Ovary (tissue), 9 donors: ENCODE measurements around the gene ADAM12. TPM values are rescaled to one million over a fixed set of nuclear protein-coding genes. Genes with fewer than 3 reads are reported as not detected.
"Not testable (repeated sequence)": the region's sequence is repeated elsewhere in the genome, so short reads cannot be mapped to it uniquely, and the experiment has no call there.

Source experiments
- DNase-seq, 5 donors: peaks; one replicate each; pipeline ENCODE4 v3.0.0-alpha.2; 2019 to 2020
- H3K27ac ChIP-seq, 2 donors: fragments of 200-600 bp; one replicate each; pipeline versions ENCODE4 v1.5.1 to v1.8.0; 2019 to 2022
- H3K27me3 ChIP-seq: fragments of 200-600 bp; one replicate; pipeline ENCODE4 v1.8.0; 2022
- H3K36me3 ChIP-seq: fragments of 200-600 bp; sonication (generic); one replicate; pipeline ENCODE4 v1.5.1; 2019
- H3K4me1 ChIP-seq: one replicate; pipeline ENCODE4 v1.8.1; 2013; ENCODE audit warnings: mild to moderate bottlenecking, moderate library complexity; ENCODE audit not compliant: insufficient read depth
- H3K4me3 ChIP-seq: fragments of 200-600 bp; sonication (generic); one replicate; pipeline ENCODE4 v1.5.1; 2017
- H3K9me3 ChIP-seq, 2 donors: fragments of 200-600 bp in 1 of 2; sonication (generic) in 1 of 2; one replicate each; pipeline versions ENCODE4 v1.5.1 to v1.8.1; 2013 to 2019; ENCODE audit warnings: mild to moderate bottlenecking in 1 of 2, moderate library complexity in 1 of 2
- EP300 ChIP-seq: sonication (generic); formaldehyde crosslinking; IDR thresholded peaks from one replicate; pipeline ENCODE4 v1.6.1; 2017; ENCODE audit warnings: antibody characterized with exemption
- POLR2A ChIP-seq: fragments of 450-650 bp; IDR thresholded peaks from one replicate; pipeline ENCODE4 v1.6.1; 2017; ENCODE audit warnings: antibody characterized with exemption, mild to moderate bottlenecking, moderate library complexity
- WGBS, 3 donors: extraction: QIAGEN DNeasy Blood & Tissue Kit in 1 of 3; methylation state at CpG; one replicate each; pipeline versions ENCODE4 v1.1.5 to v1.1.7; 2013 to 2017; 5-methylcytosine and 5-hydroxymethylcytosine counted together
- intact Hi-C, 4 donors: fragments of 100-400 bp; cut with DNase I; formaldehyde crosslinking; loops; one replicate each; pipeline versions ENCODE4 v1.11.0 to v1.15.1; 2022 to 2023
- polyA plus RNA-seq, 2 donors: library from polyadenylated mRNA; stranded (reverse); fragments of 200-250 nt in 1 of 2; fragments of 350-450 nt in 1 of 2; fragmentation: Illumina TruSeq in 1 of 2; extraction: RNeasy Lipid Tissue Mini Kit (QIAGEN cat#74804) in 1 of 2; gene quantifications; one replicate each; pipeline ENCODE4 v1.2.3, GENCODE V29; 2013 to 2014
- total RNA-seq, 7 donors: library from RNA; depleted of rRNA in 2 of 7; stranded (reverse); fragments of >200 nt in 2 of 7; fragmentation: NEBNext Ultra II Directional in 3 of 7; extraction: Animal tissue kit (Norgen Biotek cat#: 25700) in 3 of 7; gene quantifications; one replicate each; pipeline versions ENCODE4 v1.1.0 to v1.2.4, GENCODE V29; 2016 to 2023
- TF ChIP-seq, protein P1 (sequence below), 3 donors: fragments of 450-650 bp in 2 of 3; fragments of 200-600 bp in 1 of 3; IDR thresholded peaks; one replicate each; pipeline versions ENCODE4 v1.5.1 to v1.8.0; 2016 to 2022; ENCODE audit warnings: antibody characterized with exemption in 3 of 3, mild to moderate bottlenecking in 1 of 3
- donor health status: DM: no; HTN: no; CAD: no; lungs with moderate emphysema.
- donor health status: DM: no; HTN: no; CAD: no.
- donor health status: Bipolar disorder and iron deficiency.
- donor health status: DM: yes; HTN: yes; CAD: no.
- donor health status: DM: no; HTN: no; CAD: no.
- donor health status: DM: yes; HTN: yes; CAD: no.

Gene ADAM12
- total and polyA plus RNA-seq, 9 donors = 1.8 to 27.2 (median 10.3) TPM

DNA sequence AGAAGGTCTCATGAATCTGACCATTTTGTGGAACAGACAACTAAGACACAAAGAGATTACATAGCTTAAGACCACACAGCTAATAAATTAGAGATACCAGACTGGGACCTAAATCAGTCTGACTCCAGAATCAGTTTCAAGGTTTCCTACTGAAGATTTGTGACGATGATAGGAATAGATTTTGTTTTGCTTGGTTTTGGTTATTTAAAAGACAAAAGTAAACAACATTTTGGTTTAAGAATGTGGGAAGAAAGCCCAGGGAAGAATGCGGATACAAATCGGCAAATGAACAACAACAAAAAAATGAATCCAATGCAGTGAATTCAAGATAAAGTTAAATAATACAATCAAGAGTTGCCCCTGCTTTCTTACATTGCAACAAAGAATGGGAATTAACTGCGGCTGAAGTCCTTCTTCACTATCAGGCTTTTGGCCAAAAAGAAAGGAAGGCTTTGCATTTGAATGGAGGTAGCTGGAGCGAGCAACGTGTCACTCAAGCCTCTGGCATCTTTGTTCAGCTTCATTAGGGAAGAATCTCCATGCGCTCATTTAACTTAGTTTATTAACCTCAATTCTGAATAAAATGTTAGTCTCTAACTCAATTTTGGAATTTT is 210.8 kb downstream of the ADAM12 start:
- Histone ChIP-seq H3K27ac (peak overlapping the region in 1 of 2 donors; percentile 75), H3K36me3 (no peaks in the 10 kb centered on the region), H3K27me3 (no peaks in the 10 kb centered on the region), H3K9me3 (no peaks in the 10 kb centered on the region), H3K4me3 (no peak overlapping the region), H3K4me1 (peaks cover 23% of the 10 kb centered on the region)
- no peak for DNase-seq
- TF ChIP-seq, protein P1, sequence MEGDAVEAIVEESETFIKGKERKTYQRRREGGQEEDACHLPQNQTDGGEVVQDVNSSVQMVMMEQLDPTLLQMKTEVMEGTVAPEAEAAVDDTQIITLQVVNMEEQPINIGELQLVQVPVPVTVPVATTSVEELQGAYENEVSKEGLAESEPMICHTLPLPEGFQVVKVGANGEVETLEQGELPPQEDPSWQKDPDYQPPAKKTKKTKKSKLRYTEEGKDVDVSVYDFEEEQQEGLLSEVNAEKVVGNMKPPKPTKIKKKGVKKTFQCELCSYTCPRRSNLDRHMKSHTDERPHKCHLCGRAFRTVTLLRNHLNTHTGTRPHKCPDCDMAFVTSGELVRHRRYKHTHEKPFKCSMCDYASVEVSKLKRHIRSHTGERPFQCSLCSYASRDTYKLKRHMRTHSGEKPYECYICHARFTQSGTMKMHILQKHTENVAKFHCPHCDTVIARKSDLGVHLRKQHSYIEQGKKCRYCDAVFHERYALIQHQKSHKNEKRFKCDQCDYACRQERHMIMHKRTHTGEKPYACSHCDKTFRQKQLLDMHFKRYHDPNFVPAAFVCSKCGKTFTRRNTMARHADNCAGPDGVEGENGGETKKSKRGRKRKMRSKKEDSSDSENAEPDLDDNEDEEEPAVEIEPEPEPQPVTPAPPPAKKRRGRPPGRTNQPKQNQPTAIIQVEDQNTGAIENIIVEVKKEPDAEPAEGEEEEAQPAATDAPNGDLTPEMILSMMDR (IDR thresholded peaks at IDR 0.05) = no peak
- TF ChIP-seq EP300 = no peak
- TF ChIP-seq POLR2A = no peak
- WGBS, 3 donors = 18 to 41% (median 39%) methylated on average over 7 of the region's 7 CpGs
- intact Hi-C loops = loop anchor here in 1 of 4 donors (10.0 kb wide), 1 partner anchor 73 kb away; no protein-coding TSS in a partner anchor

DNA sequence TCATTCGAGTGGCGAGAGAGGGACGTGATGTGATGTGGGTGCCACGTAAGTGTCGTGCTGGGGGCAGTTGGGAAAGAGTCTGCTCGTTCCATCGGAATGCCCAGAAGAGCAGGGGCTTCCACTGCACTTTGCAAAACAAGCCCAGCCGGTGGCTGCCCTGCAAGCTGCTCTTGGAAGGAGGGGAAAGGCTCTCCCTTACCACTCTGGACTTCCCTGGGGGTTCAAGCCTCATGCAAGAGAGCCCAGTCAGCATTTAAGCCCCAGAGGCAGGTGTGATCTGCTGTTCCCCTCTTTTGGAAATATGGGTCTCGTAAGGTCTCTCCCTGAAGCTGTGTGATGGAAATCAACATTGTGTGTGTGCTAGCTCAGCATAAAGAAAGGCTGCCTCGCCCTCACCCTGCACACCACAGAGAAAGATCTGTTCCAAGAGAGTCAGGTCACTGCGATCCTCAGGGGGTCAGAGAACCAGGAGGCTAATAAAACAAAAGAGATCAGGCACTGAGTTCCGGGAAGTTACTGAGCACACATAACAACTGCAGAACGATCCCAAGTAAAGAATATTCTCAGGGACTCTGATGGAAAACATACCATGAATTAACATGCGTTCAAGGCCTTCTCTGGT is 212.5 kb downstream of the ADAM12 start:
- TF ChIP-seq EP300 = no peak
- TF ChIP-seq POLR2A = no peak
- TF ChIP-seq, protein P1 (IDR thresholded peaks at IDR 0.05) = no peak
- no peaks in the 10 kb centered on the region for H3K36me3 ChIP-seq
- no peaks in the 10 kb centered on the region for H3K27me3 ChIP-seq

DNA sequence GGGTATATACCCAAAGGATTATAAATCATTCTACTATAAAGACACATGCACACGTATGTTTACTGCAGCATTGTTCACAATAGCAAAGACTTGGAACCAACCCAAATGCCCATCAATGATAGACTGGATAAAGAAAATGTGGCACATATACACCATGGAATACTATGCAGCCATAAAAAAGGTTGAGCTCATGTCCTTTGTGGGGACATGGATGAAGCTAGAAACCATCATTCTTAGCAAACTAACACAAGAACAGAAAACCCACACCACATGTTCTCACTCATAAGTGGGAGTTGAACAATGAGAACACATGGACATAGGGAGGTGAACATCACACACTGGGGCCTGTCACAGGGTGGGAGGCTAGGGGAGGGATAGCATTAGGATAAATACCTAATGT is 215.5 kb downstream of the ADAM12 start:
- H3K4me1 ChIP-seq = peaks cover 20% of the 10 kb centered on the region
- H3K36me3 ChIP-seq, H3K9me3 ChIP-seq, H3K27ac ChIP-seq, DNase-seq, H3K27me3 ChIP-seq, H3K4me3 ChIP-seq: not testable (repeated sequence)
- intact Hi-C loops = loop anchor here in 1 of 4 donors (10.0 kb wide), 1 partner anchor 68 kb away; no protein-coding TSS in a partner anchor
- 80 to 100% methylated on average over 1 of the region's 1 CpG; no CpG with 5 or more reads in 1 of the 3 donors for WGBS, 3 donors

More for the DNA sequence above, 212.5 kb downstream of the ADAM12 start:
- H3K9me3 ChIP-seq = no peaks in the 10 kb centered on the region
- no peak overlapping the region for H3K4me3 ChIP-seq
- intact Hi-C loops = loop anchor here in 1 of 4 donors (10.0 kb wide), 1 partner anchor 71 kb away; no protein-coding TSS in a partner anchor
- 22 to 49% (median 42%) methylated on average over 14 of the region's 14 CpGs for WGBS, 3 donors
- peaks cover 17% of the 10 kb centered on the region for H3K4me1 ChIP-seq
- peak overlapping the region in 1 of 2 donors; percentile 75 for H3K27ac ChIP-seq
- peak in 3 of 5 donors; percentile 44 to 56 (median 46) for DNase-seq

DNA sequence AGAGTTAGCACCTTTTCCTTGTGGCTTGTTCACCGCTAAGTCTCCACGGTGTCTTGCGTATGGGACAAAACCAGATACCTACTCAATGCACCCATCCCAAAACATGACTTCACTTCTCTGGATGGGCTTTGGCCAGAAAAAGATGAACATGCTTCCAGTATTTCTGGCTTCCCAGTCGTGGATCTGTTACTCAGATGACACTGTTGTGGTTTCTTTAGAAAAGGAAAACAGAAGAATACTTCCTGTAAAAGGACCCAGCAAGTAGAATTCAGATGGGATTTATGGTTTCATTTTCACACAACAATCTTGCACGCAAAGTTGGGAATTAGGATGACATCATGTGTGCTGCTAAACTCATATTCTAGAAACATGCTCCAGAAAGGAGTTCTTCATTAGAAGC is 216.7 kb downstream of the ADAM12 start:
- intact Hi-C loops = loop anchor here in 1 of 4 donors (10.0 kb wide), 1 partner anchor 67 kb away; no protein-coding TSS in a partner anchor
- Histone ChIP-seq H3K4me3 (no peak overlapping the region), H3K27ac (peak overlapping the region in 1 of 2 donors; percentile 51), H3K4me1 (peaks cover 15% of the 10 kb centered on the region), H3K36me3 (no peaks in the 10 kb centered on the region), H3K9me3 (no peaks in the 10 kb centered on the region), H3K27me3 (no peaks in the 10 kb centered on the region)
- DNase-seq = no peak
- TF ChIP-seq POLR2A = no peak
- 51 to 55% (median 53%) methylated on average over 5 of the region's 5 CpGs for WGBS, 3 donors

DNA sequence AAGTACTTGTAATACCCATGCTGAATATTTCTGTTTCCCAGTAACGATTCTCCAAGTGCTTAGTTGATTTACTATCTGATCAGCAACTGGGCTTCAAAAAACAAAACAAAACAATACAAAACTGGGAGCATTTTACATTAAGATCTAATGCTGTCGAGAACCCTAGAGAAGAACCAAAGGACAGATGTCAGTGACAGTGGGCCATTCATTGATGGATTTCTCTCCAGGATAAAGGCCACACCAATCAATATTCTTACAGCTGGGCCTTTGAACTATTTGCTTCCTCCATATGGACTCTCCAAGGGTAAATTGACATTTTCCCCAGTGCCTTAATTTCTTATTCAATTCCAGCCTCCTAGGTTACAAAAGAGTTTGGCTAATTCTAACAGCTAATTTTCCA is 217.5 kb downstream of the ADAM12 start:
- DNase-seq = no peak
- TF ChIP-seq EP300 = no peak
- TF ChIP-seq, protein P1 (IDR thresholded peaks at IDR 0.05) = no peak
- no peak for TF ChIP-seq POLR2A
- Histone ChIP-seq H3K4me3 (no peak overlapping the region), H3K4me1 (peaks cover 13% of the 10 kb centered on the region), H3K36me3 (no peaks in the 10 kb centered on the region), H3K27ac (peak overlapping the region in 1 of 2 donors; percentile 51), H3K9me3 (no peaks in the 10 kb centered on the region), H3K27me3 (no peaks in the 10 kb centered on the region)
- intact Hi-C loops = loop anchor here in 1 of 4 donors (10.0 kb wide), 1 partner anchor 66 kb away; no protein-coding TSS in a partner anchor
- WGBS, 3 donors = 60 to 72% (median 70%) methylated on average over 2 of the region's 2 CpGs
